Mesodermal cell (in vitro differentiated cells): Measurements from ENCODE around the gene MC5R.

Source experiments
- H3K27ac ChIP-seq: 2 replicates; pipeline ENCODE4 v1.7.0; 2013; ENCODE audit warnings: mild to moderate bottlenecking, low read depth, low read length, moderate library complexity; ENCODE audit not compliant: severe bottlenecking
- H3K36me3 ChIP-seq: 2 replicates; pipeline ENCODE4 v1.7.1; 2013; ENCODE audit warnings: mild to moderate bottlenecking, low read length, moderate library complexity; ENCODE audit not compliant: control insufficient read depth, insufficient read depth
- H3K4me1 ChIP-seq: one replicate; pipeline ENCODE4 v1.7.1; 2013; ENCODE audit warnings: mild to moderate bottlenecking, low read length; ENCODE audit not compliant: insufficient read depth, control insufficient read depth, poor library complexity, severe bottlenecking
- H3K4me3 ChIP-seq: 2 replicates; pipeline ENCODE4 v1.7.0; 2013; ENCODE audit warnings: low read length, control low read depth, mild to moderate bottlenecking; ENCODE audit not compliant: insufficient read depth, poor library complexity, severe bottlenecking; ENCODE audit errors: extremely low read depth
- H3K9me3 ChIP-seq: 2 replicates; pipeline ENCODE4 v1.7.1; 2013; ENCODE audit warnings: mild to moderate bottlenecking, low read length, moderate library complexity; ENCODE audit not compliant: control insufficient read depth
- WGBS, 2 experiments: methylation state at CpG; one replicate each; pipeline ENCODE4 v1.1.5; 2013; ENCODE audit warnings: missing lambda C conversion rate in 2 of 2; ENCODE audit not compliant: insufficient coverage in 2 of 2; 5-methylcytosine and 5-hydroxymethylcytosine counted together

The MC5R gene

GRCh38 chr18:13808294-13809042 lies 15.5 kb upstream of the MC5R start:
- Histone ChIP-seq H3K4me3 (no peak overlapping the region), H3K27ac (no peak overlapping the region), H3K9me3 (no peaks in the 10 kb centered on the region), H3K36me3 (no peaks in the 10 kb centered on the region), H3K4me1 (peaks cover 3% of the 10 kb centered on the region)
- WGBS, 2 experiments, result 45 to 46% methylated on average over 4 to 5 of the region's 8 CpGs

DNA sequence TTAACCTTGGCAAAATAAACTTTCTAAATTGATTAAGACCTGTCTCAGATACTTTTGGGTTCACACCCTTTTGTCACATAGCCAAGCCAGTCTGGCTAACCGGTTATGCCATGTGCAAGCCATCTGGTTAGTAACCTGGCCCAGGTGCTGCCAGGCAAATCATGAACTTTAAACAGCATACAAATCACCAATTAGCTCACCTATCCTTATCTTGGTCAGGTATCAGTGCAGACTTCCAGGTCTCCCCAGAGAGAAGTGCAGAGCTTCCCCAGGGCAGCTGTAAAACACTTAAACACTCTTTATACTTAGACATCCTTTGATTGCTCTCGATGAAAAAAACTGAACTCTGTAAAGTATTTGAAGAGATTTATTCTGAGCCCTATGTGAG lies 14.9 kb upstream of the MC5R start:
- H3K27ac ChIP-seq, result no peak overlapping the region
- no peaks in the 10 kb centered on the region for H3K36me3 ChIP-seq
- no peak overlapping the region for H3K4me3 ChIP-seq
- no peaks in the 10 kb centered on the region for H3K9me3 ChIP-seq
- WGBS, 2 experiments, result 75 to 100% methylated on average over 1 of the region's 2 CpGs
- H3K4me1 ChIP-seq, result peaks cover 3% of the 10 kb centered on the region

- H3K9me3 ChIP-seq, result no peaks in the 10 kb centered on the region
- H3K4me1 ChIP-seq, result peaks cover 3% of the 10 kb centered on the region
- H3K27ac ChIP-seq, result no peak overlapping the region
- no peak overlapping the region for H3K4me3 ChIP-seq
- no peaks in the 10 kb centered on the region for H3K36me3 ChIP-seq
- WGBS, 2 experiments, result 49 to 50% methylated on average over 2 to 5 of the region's 5 CpGs
These were observed 14.3 kb upstream of the MC5R start for GRCh38 chr18:13809531-13810255.

DNA sequence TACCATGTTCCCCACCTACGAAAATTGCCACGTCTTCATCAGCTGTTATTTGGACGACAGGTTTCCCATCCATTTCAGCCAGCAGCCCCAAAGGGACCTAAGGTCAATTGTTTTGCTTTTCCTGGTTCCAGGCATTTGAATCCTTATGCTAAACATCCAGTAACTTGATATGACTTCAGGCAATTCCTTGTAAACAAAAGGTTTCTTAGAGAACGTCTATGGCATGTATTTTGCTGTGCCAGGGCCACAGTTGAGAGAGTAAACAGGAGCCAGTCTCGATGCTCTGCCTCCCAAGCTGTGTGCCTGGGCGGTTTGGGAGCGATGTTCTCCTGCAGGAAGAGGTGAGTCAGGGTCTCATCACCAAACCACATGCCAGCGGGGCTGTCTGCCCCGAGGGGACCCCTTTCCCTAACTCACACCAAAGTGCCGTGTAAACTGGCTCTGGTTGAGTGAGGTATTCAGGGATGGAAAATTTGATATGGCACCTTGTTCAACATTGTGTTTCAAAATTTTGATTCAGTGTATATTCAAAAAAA lies 12.9 kb upstream of the MC5R start:
- no peaks in the 10 kb centered on the region for H3K9me3 ChIP-seq
- H3K27ac ChIP-seq, result no peak overlapping the region
- H3K36me3 ChIP-seq, result no peaks in the 10 kb centered on the region
- peaks cover 2% of the 10 kb centered on the region for H3K4me1 ChIP-seq
- 66 to 80% methylated on average over 7 to 9 of the region's 10 CpGs for WGBS, 2 experiments
- H3K4me3 ChIP-seq, result no peak overlapping the region

DNA sequence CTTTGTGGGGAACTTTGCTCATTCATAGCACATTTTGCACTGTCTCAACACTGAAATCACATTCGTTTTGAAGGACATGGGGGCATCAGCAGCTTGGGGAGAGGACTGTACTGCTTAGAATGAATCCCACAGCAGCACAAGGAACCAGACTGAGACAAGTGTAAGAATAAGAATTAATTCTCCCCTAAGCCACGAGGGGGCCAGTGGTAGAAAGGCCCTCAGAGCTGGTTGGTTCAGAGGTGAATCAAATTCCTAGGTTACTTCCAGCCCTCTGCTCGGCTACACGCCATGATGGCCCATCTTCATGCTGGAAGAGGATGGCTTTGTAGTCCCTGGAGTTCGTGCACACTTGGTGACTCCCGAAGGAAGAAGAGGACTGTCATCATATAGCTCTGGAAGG lies 12.0 kb upstream of the MC5R start:
- H3K27ac ChIP-seq, result no peak overlapping the region
- H3K4me1 ChIP-seq, result no peaks in the 10 kb centered on the region
- H3K4me3 ChIP-seq, result no peak overlapping the region
- no peaks in the 10 kb centered on the region for H3K36me3 ChIP-seq
- H3K9me3 ChIP-seq, result no peaks in the 10 kb centered on the region
- WGBS, 2 experiments, result 89% methylated on average over 4 of the region's 6 CpGs; no CpG with 5 or more reads in 1 of the 2 experiments

GRCh38 chr18:13813271-13813849 lies 10.6 kb upstream of the MC5R start:
- no peaks in the 10 kb centered on the region for H3K9me3 ChIP-seq
- H3K27ac ChIP-seq, result no peak overlapping the region
- H3K36me3 ChIP-seq, result no peaks in the 10 kb centered on the region
- 22 to 27% methylated on average over 4 of the region's 4 CpGs for WGBS, 2 experiments
- no peaks in the 10 kb centered on the region for H3K4me1 ChIP-seq
- no peak overlapping the region for H3K4me3 ChIP-seq

GRCh38 chr18:13826209-13826608 lies 2.3 kb downstream of the MC5R start:
- Histone ChIP-seq H3K4me3 (no peak overlapping the region), H3K4me1 (no peaks in the 10 kb centered on the region), H3K36me3 (no peaks in the 10 kb centered on the region), H3K27ac (no peak overlapping the region), H3K9me3 (no peaks in the 10 kb centered on the region)
- WGBS, 2 experiments, result 96 to 98% methylated on average over 24 to 26 of the region's 26 CpGs

- 75 to 89% methylated on average over 7 to 8 of the region's 11 CpGs for WGBS, 2 experiments
- no peak overlapping the region for H3K4me3 ChIP-seq
- no peaks in the 10 kb centered on the region for H3K36me3 ChIP-seq
- no peaks in the 10 kb centered on the region for H3K9me3 ChIP-seq
- H3K27ac ChIP-seq, result no peak overlapping the region
- no peaks in the 10 kb centered on the region for H3K4me1 ChIP-seq
These were observed 8.0 kb downstream of the MC5R start for GRCh38 chr18:13831864-13832508.

DNA sequence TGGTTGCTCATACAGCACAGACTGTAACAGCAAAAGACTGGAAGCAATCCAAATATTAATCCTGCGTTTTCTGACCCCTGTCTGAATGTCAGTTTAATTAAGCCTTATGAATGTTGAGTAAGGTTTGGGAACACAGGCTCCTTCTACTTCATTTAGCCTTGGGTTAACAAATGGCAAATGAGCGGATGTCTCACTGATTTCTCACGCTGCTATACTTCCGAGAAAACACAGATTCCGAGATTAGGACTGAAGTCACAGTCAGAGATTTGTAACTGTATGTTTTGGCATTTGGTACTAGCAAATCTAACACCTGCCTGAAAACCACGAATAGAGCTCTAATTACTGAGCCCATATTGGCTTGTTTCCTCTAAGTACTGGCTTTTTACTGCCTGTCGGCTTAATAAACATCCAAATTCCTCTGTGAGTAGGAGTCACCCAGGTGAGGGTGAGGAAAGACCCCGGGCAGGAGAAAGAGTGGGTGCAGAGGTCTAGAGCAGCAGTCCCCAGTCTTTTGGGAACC lies 10.6 kb downstream of the MC5R start:
- 85 to 88% methylated on average over 7 of the region's 8 CpGs for WGBS, 2 experiments
- Histone ChIP-seq H3K27ac (no peak overlapping the region), H3K36me3 (no peaks in the 10 kb centered on the region), H3K4me1 (no peaks in the 10 kb centered on the region), H3K9me3 (no peaks in the 10 kb centered on the region), H3K4me3 (no peak overlapping the region)

DNA sequence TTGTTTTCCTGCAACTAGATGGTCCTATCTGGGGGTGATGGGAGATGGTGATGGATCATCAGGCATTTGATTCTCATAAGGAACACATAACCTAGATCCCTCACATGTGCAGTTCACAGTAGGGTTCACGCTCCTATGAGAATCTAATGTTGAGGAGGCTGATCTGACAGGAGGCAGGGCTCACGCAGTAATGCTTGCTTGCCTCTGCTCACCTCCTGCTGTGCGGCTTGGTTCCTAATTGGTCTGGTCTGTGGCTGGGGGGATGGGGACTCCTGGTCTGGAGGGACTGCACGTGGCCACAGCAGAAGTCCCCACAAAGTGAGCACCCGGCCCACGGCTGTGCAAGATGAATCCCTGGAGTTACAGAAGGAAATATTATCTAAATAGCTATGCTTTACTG lies 11.3 kb downstream of the MC5R start:
- Histone ChIP-seq H3K4me3 (no peak overlapping the region), H3K36me3 (no peaks in the 10 kb centered on the region), H3K4me1 (no peaks in the 10 kb centered on the region), H3K27ac (no peak overlapping the region), H3K9me3 (no peaks in the 10 kb centered on the region)
- WGBS, 2 experiments, result 54% methylated on average over 2 of the region's 6 CpGs; no CpG with 5 or more reads in 1 of the 2 experiments
